Memory B cell (primary cell): Measurements from ENCODE around the gene AIG1.
"Not testable (repeated sequence)": the region's sequence is repeated elsewhere in the genome, so short reads cannot be mapped to it uniquely, and the experiment has no call there.

ENCODE experiments used
- ATAC-seq: fragments of 150-1000 bp; cut with Tn5 transposase; 2 replicates; pipeline ENCODE4 v1.10.0; 2021; ENCODE audit warnings: low read depth, mild to moderate bottlenecking, moderate library complexity
- DNase-seq, 2 donors: peaks; one replicate each; pipeline ENCODE4 v3.0.0; 2022; ENCODE audit warnings: low spot score in 2 of 2
- H3K27ac Mint-ChIP-seq: one replicate; pipeline ENCODE4 v1.8.0; 2022; ENCODE audit warnings: mild to moderate bottlenecking, moderate library complexity, mixed read lengths
- H3K27me3 Mint-ChIP-seq: one replicate; pipeline ENCODE4 v1.8.0; 2022; ENCODE audit warnings: mixed read lengths
- H3K36me3 Mint-ChIP-seq: one replicate; pipeline ENCODE4 v1.8.0; 2022; ENCODE audit warnings: mild to moderate bottlenecking, mixed read lengths
- H3K4me1 Mint-ChIP-seq: one replicate; pipeline ENCODE4 v1.8.0; 2022; ENCODE audit warnings: mixed read lengths
- H3K4me3 Mint-ChIP-seq: one replicate; pipeline ENCODE4 v1.8.0; 2022; ENCODE audit warnings: mild to moderate bottlenecking, moderate library complexity, mixed read lengths
- H3K9me3 Mint-ChIP-seq: one replicate; pipeline ENCODE4 v1.8.0; 2022; ENCODE audit warnings: mixed read lengths

The AIG1 gene

DNA sequence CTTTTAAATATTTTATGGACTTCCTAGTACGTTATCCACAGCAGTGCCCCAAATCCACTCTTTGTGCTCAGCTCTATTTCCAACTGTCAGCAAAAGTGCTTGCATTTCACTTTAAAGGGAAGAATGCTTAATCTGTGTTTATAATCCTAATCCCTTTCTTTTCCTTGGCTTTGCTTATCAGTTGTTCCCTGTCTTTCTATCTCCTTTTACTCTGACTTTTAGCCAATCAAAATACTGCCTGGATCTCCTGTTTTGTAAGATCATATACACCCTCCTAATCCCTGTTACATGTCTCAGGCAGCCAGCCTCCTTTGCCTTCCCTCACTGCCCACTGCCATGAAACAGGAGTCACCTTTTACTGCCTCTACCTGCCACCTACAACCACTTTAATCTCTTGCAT, 102.9 kb downstream of the AIG1 start:
- H3K27ac Mint-ChIP-seq = no peak overlapping the region
- no peaks in the 10 kb centered on the region for H3K4me1 Mint-ChIP-seq
- H3K36me3 Mint-ChIP-seq = peaks cover 15% of the 10 kb centered on the region
- H3K9me3 Mint-ChIP-seq = no peaks in the 10 kb centered on the region
- DNase-seq (no peak), ATAC-seq (no peak)
- H3K27me3 Mint-ChIP-seq = no peaks in the 10 kb centered on the region
- no peak overlapping the region for H3K4me3 Mint-ChIP-seq

DNA sequence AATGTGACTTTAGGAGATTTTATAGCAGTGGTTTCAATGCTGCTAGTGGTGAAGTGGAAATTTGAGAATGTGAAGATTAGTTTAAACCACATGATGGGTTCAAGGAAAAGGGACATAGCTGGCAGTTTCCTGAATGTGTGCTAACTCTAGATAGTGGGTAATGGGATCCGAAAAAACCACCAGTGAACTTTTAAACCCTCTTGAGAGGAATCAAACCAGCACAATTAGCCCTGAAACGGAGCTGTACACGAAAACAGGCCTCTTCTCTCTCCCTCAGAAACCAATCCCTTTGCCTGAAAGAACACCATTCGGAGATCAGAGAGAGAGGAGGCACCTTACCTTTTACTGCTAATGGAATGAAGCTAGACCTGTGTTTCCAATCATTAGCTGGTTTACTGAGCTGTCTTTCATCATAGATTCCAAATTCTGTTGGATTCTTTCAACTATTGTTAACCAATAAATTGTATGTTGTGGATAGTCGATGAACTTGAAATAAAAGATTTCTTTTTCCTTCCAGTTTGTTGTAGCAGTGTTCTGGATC, 103.9 kb downstream of the AIG1 start:
- Mint-ChIP-seq H3K27ac (peak overlapping the region; percentile 56), H3K36me3 (peaks cover 15% of the 10 kb centered on the region), H3K9me3 (no peaks in the 10 kb centered on the region), H3K27me3 (no peaks in the 10 kb centered on the region), H3K4me3 (no peak overlapping the region), H3K4me1 (no peaks in the 10 kb centered on the region)
- no peak for ATAC-seq
- DNase-seq = no peak

DNA sequence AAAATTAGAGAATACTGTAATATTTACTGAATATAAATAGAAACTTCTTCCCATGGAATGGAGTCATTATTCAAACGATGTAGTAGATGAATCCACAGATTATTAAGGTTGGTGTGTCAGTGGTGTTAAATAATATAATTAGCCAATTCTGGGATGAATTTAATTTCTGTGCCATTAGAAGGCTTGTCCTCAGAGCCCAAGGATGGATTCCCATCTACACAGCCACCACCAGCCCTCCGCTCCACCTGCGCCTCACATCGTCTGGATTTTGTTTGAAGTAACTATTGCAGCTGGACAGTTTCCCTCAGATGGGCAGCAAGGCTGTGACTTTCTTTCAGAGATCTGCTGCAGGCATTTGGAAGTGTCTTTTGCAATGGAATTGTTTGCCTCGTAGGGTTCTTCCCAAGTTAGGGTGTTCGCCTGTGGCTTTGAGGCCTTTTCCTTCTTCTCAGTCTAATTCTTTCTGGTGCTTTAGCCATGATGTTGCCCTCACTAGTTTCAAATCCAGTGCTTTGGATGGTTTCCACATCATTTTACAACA, 104.7 kb downstream of the AIG1 start:
- ATAC-seq = no peak
- no peak for DNase-seq
- Mint-ChIP-seq H3K27ac (no peak overlapping the region), H3K4me3 (no peak overlapping the region), H3K4me1 (no peaks in the 10 kb centered on the region), H3K9me3 (no peaks in the 10 kb centered on the region), H3K27me3 (no peaks in the 10 kb centered on the region), H3K36me3 (peaks cover 15% of the 10 kb centered on the region)

DNA sequence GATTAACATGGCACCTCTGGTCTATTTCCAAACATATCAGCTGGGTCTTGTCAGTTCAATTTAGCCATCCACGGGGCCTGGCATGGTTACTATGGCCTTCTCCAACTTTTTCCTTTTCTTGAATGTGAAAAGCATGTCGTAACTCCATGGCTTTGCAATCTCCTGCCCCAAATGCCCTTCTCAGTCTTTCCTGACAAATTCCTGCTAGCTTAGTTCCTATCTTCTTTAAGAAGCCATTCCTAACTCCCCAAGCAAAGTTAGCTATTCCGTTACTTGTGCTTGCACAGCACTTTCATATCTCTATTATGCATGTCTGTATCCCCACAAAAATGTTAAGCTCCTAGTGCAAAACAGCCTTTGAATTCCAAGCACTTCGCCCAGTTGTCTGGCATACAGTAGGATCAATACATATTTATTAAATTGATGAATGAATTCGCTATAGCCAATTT, 105.6 kb downstream of the AIG1 start:
- H3K36me3 Mint-ChIP-seq = peaks cover 17% of the 10 kb centered on the region

DNA sequence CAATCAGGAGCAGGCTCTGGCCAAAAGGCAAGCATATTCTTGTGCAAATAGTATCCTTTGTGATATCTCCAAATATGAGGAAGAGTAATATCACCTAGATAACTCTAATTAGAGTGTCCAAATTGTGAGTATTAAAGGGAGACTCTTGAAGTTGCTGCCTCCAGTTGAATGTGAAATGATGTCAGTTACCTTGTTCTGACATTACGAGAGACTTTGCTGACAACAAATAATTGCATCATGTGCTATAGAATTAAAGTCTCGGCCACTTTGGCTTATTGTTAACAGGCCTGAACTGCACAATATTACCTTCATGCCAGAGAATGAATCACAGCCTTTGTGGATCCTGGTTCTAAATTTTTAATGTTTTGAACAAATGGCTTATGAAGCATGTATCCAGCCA, 106.5 kb downstream of the AIG1 start:
- ATAC-seq (no peak), DNase-seq (no peak)
- Mint-ChIP-seq H3K4me1 (no peaks in the 10 kb centered on the region), H3K4me3 (no peak overlapping the region), H3K36me3 (peaks cover 23% of the 10 kb centered on the region), H3K27ac (no peak overlapping the region), H3K27me3 (no peaks in the 10 kb centered on the region), H3K9me3 (peaks cover 5% of the 10 kb centered on the region)

More for the DNA sequence above, 105.6 kb downstream of the AIG1 start:
- no peaks in the 10 kb centered on the region for H3K4me1 Mint-ChIP-seq
- H3K4me3 Mint-ChIP-seq = no peak overlapping the region
- no peak for DNase-seq
- H3K27ac Mint-ChIP-seq = no peak overlapping the region
- H3K27me3 Mint-ChIP-seq = no peaks in the 10 kb centered on the region
- no peaks in the 10 kb centered on the region for H3K9me3 Mint-ChIP-seq
- no peak for ATAC-seq

DNA sequence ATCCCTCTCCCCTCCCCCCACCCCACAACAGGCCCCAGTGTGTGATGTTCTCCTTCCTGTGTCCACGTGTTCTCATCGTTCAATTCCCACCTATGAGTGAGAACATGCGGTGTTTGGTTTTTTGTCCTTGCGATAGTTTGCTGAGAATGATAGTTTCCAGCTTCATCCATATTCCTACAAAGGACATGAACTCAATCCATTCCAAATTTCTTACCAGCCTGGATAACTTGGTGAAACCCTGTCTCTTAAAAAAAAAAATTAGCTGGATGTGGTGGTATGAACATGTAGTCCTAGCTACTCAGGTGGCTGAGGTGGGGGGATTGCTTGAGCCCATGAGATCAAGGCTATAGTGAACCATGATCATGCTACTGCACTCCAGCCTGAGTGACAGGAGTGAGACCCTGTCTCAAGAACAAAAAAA, 107.7 kb downstream of the AIG1 start:
- H3K4me3 Mint-ChIP-seq, H3K27ac Mint-ChIP-seq, H3K9me3 Mint-ChIP-seq, ATAC-seq, H3K27me3 Mint-ChIP-seq, DNase-seq, H3K4me1 Mint-ChIP-seq: not testable (repeated sequence)
- H3K36me3 Mint-ChIP-seq = peaks cover 35% of the 10 kb centered on the region

DNA sequence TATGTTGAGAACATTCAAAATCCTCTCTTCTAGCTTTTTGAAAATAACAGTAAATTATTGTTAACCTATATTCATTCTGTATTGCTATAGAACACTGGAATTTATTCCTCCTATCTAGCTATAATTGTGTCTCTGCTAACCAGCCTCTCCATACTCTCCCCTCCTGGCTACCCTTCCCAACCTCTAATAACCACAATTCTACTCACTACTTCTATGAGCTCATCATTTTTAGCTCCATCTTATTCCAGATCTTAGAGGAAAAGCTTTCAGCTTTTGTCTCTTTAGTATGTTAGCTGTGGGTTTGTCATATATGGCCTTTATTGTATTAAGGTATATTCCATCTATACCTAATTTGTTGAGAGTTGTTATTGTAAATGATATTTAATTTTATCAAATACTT, 108.8 kb downstream of the AIG1 start:
- H3K4me1 Mint-ChIP-seq = no peaks in the 10 kb centered on the region
- H3K9me3 Mint-ChIP-seq = peaks cover 9% of the 10 kb centered on the region
- no peak overlapping the region for H3K4me3 Mint-ChIP-seq
- DNase-seq = no peak
- peaks cover 41% of the 10 kb centered on the region for H3K36me3 Mint-ChIP-seq
- no peak for ATAC-seq
- H3K27ac Mint-ChIP-seq = no peak overlapping the region
- H3K27me3 Mint-ChIP-seq = no peaks in the 10 kb centered on the region

DNA sequence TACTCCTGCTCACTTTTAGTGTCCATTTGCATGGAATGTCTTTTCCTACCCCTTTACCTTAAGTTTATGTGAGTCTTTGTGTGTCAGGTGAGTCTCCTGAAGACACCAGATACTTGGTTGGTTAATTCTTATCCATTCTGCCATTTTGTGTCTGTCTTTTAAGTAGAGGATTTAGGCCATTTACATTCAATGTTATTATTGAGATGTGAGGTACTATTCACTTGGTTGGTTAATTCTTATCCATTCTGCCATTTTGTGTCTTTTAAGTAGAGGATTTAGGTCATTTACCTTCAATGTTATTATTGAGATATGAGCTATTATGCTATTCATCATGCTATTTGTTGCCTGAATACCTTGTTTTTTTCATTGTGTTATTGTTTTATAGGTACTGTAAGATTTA, 113.8 kb downstream of the AIG1 start:
- Mint-ChIP-seq H3K4me1 (no peaks in the 10 kb centered on the region), H3K9me3 (peaks cover 16% of the 10 kb centered on the region), H3K4me3 (no peak overlapping the region), H3K27ac (no peak overlapping the region), H3K36me3 (peaks cover 52% of the 10 kb centered on the region), H3K27me3 (no peaks in the 10 kb centered on the region)
- DNase-seq (no peak), ATAC-seq (no peak)

DNA sequence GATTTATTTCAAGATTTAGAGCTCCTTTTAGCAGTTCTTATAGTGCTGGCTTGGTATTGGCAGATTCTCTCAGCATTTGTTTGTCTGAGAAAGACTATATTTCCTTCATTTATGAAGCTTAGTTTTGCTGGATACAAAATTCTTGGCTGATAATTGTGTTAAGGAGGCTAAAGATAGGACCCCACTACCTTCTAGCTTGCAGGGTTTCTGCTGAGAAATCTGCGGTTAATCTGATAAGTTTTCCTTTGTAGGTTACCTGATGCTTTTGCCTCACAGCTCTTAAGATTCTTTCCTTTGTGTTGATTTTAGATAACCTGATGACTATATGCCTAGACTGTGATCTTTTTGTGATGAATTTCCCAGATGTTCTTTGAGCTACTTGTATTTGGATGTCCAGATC, 114.3 kb downstream of the AIG1 start:
- peaks cover 54% of the 10 kb centered on the region for H3K36me3 Mint-ChIP-seq
- peaks cover 2% of the 10 kb centered on the region for H3K4me1 Mint-ChIP-seq
- H3K27ac Mint-ChIP-seq = no peak overlapping the region

DNA sequence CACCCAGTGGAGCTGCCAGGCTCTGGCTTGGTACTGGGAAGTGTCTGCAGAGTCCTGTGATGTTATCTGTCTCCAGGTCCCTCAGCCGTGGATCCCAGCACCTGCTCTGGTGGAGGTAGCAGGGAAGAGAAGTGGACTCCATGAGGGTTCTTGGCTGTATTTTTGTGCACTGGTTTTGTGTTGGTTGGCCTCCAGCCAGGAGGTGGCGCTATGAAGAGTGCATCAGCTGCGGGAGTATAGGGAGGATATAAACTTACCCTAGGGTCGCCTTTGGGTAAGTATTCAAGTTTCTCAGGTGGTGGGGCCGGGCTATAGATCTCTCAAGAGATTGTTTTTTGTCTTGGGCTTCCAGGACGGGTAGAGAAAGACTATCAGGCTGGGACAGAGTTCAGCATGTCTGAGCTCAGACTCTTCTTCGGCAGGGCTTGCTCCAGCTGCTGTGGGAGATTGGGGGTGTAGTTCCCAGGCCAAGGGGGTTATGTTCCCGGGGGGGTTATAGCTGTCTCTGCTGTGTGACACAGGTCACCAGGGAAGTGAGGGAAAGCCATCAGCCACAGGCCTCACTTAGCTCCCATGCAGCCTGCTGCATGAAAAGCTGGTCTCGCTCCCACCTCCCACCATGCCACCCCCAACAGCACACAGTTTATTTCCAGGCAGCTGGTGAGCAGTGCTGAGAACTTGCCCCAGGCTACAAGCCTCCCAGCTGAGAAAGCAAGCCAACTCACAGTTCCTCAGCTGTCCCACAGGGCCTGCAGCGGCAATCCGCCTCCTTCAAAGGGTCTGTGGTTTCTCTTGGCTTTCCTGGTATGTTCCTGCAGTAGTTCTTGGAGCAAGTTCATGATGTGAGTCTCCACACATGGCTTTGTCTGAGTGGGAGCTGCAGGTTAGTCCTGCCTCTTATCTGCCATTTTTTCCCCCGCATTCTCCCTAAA, 115.7 kb downstream of the AIG1 start:
- Mint-ChIP-seq H3K27me3 (no peaks in the 10 kb centered on the region), H3K4me3 (no peak overlapping the region), H3K36me3 (peaks cover 52% of the 10 kb centered on the region), H3K9me3 (peaks cover 16% of the 10 kb centered on the region), H3K4me1 (peaks cover 3% of the 10 kb centered on the region), H3K27ac (no peak overlapping the region)
- DNase-seq (no peak), ATAC-seq (no peak)

More for the DNA sequence above, 114.3 kb downstream of the AIG1 start:
- Mint-ChIP-seq H3K27me3 (no peaks in the 10 kb centered on the region), H3K9me3 (peaks cover 16% of the 10 kb centered on the region), H3K4me3 (no peak overlapping the region)
- DNase-seq = no peak
- ATAC-seq = no peak

DNA sequence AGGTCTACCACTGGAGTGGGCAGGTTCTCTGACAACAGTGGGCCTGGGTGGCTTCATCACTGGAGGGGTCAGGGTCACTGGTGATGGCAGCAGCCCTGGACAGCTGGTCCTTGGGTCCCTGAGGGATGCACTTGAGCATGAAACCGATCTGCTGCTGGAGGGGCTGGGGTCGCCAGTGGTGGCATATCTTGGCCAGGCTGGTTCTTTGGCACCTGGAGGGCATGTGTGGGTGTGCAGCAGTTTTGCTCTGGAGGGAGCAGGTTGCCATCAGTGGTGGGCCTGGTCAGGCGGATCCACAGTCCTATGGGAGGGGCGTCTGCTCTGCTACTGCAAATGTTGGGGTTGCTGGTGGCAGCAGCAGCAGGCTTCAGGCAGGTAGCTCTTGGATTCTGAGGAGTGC, 117.0 kb downstream of the AIG1 start:
- no peak for DNase-seq
- H3K36me3 Mint-ChIP-seq = peaks cover 48% of the 10 kb centered on the region
- peak overlapping the region; percentile 14 for H3K27ac Mint-ChIP-seq
- no peaks in the 10 kb centered on the region for H3K27me3 Mint-ChIP-seq
- no peak overlapping the region for H3K4me3 Mint-ChIP-seq
- no peak for ATAC-seq
- H3K4me1 Mint-ChIP-seq = peaks cover 3% of the 10 kb centered on the region
- peaks cover 10% of the 10 kb centered on the region for H3K9me3 Mint-ChIP-seq

DNA sequence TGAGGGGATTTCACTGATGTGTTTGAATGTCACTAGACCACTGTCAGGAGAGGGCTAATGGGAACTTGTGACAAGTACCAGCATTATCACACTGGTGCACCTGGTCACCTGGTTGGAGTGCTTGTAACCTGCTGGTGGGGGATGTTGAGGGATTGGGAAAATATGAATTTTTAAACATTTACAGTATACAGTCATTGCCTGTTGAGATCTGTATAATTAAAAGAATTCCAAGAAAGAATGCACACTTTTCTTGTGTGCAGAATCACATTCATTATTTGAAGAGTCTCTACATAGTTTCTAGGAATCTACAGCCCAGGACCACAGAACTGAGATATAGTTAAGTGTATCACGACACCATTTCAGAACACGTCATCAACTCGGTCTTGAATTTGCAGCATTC, 118.4 kb downstream of the AIG1 start:
- DNase-seq (no peak), ATAC-seq (no peak)
- no peak overlapping the region for H3K27ac Mint-ChIP-seq
- peaks cover 8% of the 10 kb centered on the region for H3K9me3 Mint-ChIP-seq
- peaks cover 3% of the 10 kb centered on the region for H3K4me1 Mint-ChIP-seq
- peaks cover 44% of the 10 kb centered on the region for H3K36me3 Mint-ChIP-seq
- H3K27me3 Mint-ChIP-seq = no peaks in the 10 kb centered on the region
- no peak overlapping the region for H3K4me3 Mint-ChIP-seq

DNA sequence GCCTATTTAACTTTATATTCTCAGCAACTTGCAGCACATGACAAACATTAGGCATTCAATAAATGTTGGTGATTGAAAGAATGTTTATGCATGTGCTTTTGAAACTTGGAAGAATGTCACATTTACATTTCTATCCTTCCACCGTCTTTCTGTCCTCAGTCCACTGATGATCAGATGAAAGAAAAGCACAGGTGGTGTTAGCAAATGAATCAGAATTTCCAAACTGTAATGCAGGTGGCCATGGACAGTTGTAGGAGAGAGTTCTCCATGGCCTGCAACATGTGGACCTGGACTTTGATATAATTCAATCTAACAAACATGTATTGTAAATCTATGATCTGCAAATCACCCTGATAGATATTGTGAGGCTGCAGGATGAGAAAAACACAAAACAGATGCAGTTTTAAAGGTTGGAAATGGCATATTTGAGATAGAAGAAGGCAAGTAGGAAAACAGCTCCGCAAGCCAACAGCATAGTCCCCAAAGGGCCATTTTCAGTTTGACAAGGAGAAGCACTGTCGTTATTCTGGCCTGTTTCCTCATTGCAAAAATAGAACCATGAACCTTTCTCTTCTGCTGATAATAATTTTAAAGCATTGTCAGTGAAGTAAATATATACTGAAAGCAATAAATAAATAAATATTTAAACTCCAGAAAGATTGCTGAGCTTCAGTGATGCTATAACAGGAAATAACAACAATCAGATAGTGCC, 119.4 kb downstream of the AIG1 start:
- H3K4me1 Mint-ChIP-seq = peaks cover 3% of the 10 kb centered on the region
- peaks cover 45% of the 10 kb centered on the region for H3K36me3 Mint-ChIP-seq
- H3K9me3 Mint-ChIP-seq = peaks cover 5% of the 10 kb centered on the region
- H3K27me3 Mint-ChIP-seq = no peaks in the 10 kb centered on the region
- H3K27ac Mint-ChIP-seq = no peak overlapping the region
- ATAC-seq = no peak
- no peak for DNase-seq
- H3K4me3 Mint-ChIP-seq = no peak overlapping the region

DNA sequence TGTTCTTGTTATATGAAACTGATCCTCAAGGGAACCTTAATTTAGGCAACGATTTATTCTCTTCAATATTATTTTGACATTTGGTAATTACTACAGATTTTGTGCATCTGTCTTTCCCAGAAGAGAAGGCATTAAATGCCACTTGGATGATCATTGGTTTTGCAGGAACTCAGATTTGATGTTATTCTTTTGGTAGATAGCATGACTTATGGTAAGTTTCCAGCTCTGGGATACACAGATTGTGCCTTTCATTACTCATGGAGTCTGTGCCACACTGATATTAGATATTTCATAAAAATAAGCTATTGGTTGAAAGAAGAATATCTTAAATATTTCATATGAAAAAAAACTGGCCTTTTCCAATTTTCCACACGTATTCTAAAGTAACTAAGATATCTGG, 120.1 kb downstream of the AIG1 start:
- no peak for DNase-seq
- H3K36me3 Mint-ChIP-seq = peaks cover 43% of the 10 kb centered on the region
- H3K27me3 Mint-ChIP-seq = no peaks in the 10 kb centered on the region
- no peak overlapping the region for H3K27ac Mint-ChIP-seq
- peaks cover 3% of the 10 kb centered on the region for H3K4me1 Mint-ChIP-seq
- H3K4me3 Mint-ChIP-seq = no peak overlapping the region
- H3K9me3 Mint-ChIP-seq = no peaks in the 10 kb centered on the region
- no peak for ATAC-seq
